ENCODE results near the gene DPT. TPM values are rescaled to one million over a fixed set of nuclear protein-coding genes. Genes with fewer than 3 reads are reported as not detected.

Gene DPT
- not detected for total RNA-seq

GRCh38 chr1:168728473-168729404 lies at the start of gene DPT:
Gene DPT, minus strand, starts transcription at chr1:168729206. Its CDS starts 32 bp downstream, at chr1:168729174.

Other genes starting within 250 kb of the DPT start
- gene XCL2, start 185.2 kb downstream of the DPT start, total RNA-seq = not detected
- 0.23 TPM for gene XCL1, start 152.6 kb downstream of the DPT start, total RNA-seq